Motor neuron (in vitro differentiated cells): ENCODE results near the gene LGALS8. TPM values are rescaled to one million over a fixed set of nuclear protein-coding genes. Genes with fewer than 3 reads are reported as not detected.

ENCODE experiments used
- ATAC-seq, 8 experiments: fragments of 200-7000 bp; cut with Tn5 transposase; replicated peaks in 6 of 8; 2 replicates each; pipeline ENCODE4 v1.8.0; 2021; ENCODE audit warnings: mild to moderate bottlenecking in 8 of 8, moderate library complexity in 8 of 8
- H3K27ac ChIP-seq, 2 donors: fragments of 250-450 bp; sonication (Bioruptor Pico); 2 replicates each; pipeline ENCODE4 v1.9.0; 2021; ENCODE audit warnings: antibody characterized with exemption in 2 of 2, mild to moderate bottlenecking in 2 of 2, moderate library complexity in 1 of 2
- H3K4me1 ChIP-seq, 2 donors: fragments of 250-450 bp; sonication (Bioruptor Pico); replicated peaks in 1 of 2; 2 replicates each; pipeline ENCODE4 v1.6.1; 2021; ENCODE audit warnings: antibody characterized with exemption in 2 of 2, mild to moderate bottlenecking in 2 of 2, moderate library complexity in 1 of 2
- H3K4me3 ChIP-seq, 5 donors: fragments of 250-450 bp; sonication (Bioruptor Pico); 2 replicates each; pipeline ENCODE4 v1.9.0; 2021; ENCODE audit warnings: antibody characterized with exemption in 5 of 5, mild to moderate bottlenecking in 5 of 5, moderate library complexity in 4 of 5
- WGBS, 10 experiments: fragments of 450-650 bp; shearing (Covaris generic); methylation state at CpG; one replicate each; pipeline ENCODE4 v1.0.0; 2022; 5-methylcytosine and 5-hydroxymethylcytosine counted together
- in situ Hi-C, 9 experiments: fragments of 400-800 bp; cut with MboI; loops; one replicate each; pipeline ENCODE4 v1.15.0; 2021; ENCODE audit warnings: low sequenced_read_pairs in 9 of 9, low pct_unique_long_range_greater_than_20kb in 2 of 9; ENCODE audit not compliant: unreplicated experiment in 9 of 9
- total RNA-seq, 8 experiments: library from RNA; unstranded; fragments of 300-600 nt; gene quantifications; 2 replicates each; pipeline versions ENCODE4 v1.2.3 to v1.2.4, GENCODE V29; 2022

The LGALS8 gene
- total RNA-seq, 8 experiments from 2014 or later, result 12.5 to 86.5 (median 34.1) TPM

DNA sequence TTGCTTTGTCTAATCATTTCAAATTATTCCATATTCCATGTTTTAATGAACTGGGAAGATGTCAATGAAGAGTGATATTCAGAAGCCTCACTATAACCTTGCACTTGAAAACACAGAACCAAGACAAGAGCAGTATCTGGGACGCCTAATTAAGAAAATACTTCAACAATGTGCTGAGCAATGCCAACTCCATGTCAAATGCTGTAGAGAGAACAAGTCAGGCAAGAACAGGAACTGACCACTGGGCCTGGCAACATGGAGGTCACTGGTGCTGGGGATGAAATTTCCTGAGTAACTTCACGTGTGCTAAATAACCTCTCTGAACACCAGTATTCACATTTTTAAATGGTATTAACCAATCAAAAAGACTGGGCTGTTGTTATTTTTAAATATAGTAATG lies 57.7 kb downstream of the LGALS8 start:
- Histone ChIP-seq H3K27ac (no peak overlapping the region), H3K4me1 (no peaks in the 10 kb centered on the region), H3K4me3 (no peak overlapping the region)
- in situ Hi-C loops, result no loop called here
- 56 to 100% (median 93%) methylated on average over 1 to 2 of the region's 2 CpGs; no CpG with 5 or more reads in 1 of the 10 experiments for WGBS, 10 experiments
- ATAC-seq, result no peak

DNA sequence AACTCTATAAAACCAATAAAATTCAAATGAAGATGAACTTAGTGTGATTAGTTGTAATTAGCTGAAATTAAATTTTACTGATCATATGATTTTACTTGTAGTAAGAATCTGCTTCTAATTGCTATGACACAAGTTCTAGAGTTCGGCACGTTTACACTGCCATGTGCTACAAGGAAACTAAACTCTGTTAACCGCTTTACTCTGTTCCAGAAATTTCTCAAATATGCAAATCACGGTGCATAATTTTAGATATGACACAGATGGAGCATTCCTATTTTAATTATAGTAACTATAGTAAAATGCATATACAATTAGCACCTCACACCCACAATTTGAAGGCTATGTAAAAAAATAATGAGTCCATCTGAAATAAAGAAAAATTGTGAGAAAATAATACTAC lies 65.7 kb downstream of the LGALS8 start:
- Histone ChIP-seq H3K27ac (no peak overlapping the region), H3K4me3 (no peak overlapping the region), H3K4me1 (no peaks in the 10 kb centered on the region)
- 69 to 100% (median 92%) methylated on average over 2 to 4 of the region's 4 CpGs for WGBS, 10 experiments
- in situ Hi-C loops, result no loop called here
- no peak for ATAC-seq

DNA sequence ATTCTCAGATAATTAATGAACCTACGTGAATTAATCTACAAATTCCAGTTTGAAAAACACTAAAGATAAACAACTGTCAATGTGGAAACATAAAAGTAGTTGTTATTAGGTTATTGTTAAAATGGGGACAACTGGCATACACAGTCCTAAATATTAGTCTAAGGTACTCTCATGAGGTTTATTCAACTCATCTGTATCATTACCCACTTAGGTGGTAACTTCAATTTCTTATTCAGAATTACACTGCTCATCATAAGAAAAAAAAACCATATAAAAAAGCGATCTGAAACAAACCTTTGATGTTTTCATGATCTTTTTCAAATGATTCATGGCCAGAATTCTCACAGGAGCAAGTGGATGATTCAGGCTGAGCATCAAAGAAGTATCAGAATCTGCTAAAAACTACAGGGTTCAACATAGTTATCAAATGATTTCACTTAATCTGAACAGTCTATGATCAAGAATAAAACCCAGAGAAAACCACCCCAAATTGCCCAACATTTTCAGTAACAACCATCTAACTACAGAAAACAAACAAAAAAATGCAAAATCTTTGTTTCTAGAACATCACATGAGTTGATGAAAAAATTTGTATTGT lies 66.9 kb downstream of the LGALS8 start:
- no peak for ATAC-seq
- H3K4me1 ChIP-seq, result no peaks in the 10 kb centered on the region
- no peak overlapping the region for H3K27ac ChIP-seq
- 88 to 100% (median 93%) methylated on average over 1 to 2 of the region's 2 CpGs; no CpG with 5 or more reads in 2 of the 10 experiments for WGBS, 10 experiments
- no peak overlapping the region for H3K4me3 ChIP-seq
- in situ Hi-C loops, result no loop called here

DNA sequence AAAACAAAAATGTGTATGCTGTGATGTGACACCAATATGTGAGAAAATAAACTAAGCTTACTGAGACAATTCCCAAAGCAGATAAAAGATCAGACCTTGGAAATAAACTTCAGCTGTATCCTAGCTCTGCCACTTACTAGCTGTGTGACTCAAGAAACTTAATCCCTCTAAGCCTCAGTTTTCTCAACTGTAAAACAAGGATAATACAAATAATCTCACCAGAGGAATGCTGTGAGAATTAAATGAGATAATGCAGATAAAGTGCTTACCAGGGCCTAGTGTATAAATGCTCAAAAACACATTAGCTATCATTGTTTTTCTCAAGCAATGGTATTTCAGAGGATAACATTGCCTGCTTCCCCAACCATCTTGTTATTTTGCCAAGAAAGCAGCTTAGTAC lies 78.4 kb downstream of the LGALS8 start:
- ATAC-seq, result no peak
- in situ Hi-C loops, result loop anchor here in 2 of 9 experiments (25.0 kb wide), 1 partner anchor 960 kb away; no protein-coding TSS in a partner anchor
- H3K4me1 ChIP-seq, result peaks cover 3 to 8% of the 10 kb centered on the region in 2 donors
- no peak overlapping the region for H3K27ac ChIP-seq
- H3K4me3 ChIP-seq, result no peak overlapping the region

Other genes with a start within 250 kb of the LGALS8 start
- gene ERO1B, start 242.0 kb upstream of the LGALS8 start, total RNA-seq, result 1 to 10 TPM; 1.2 to 7.0 (median 5.2) TPM
- gene EDARADD, start 129.7 kb upstream of the LGALS8 start, total RNA-seq, result 1 to 10 TPM in 5 of 8 experiments, under 1 TPM in 1, not detected in 2; 0.52 to 3.8 (median 1.9) TPM
- gene HEATR1, start 80.5 kb downstream of the LGALS8 start, total RNA-seq, result 10 to 100 TPM; 17.4 to 51.4 (median 31.4) TPM
- gene ACTN2, start 162.5 kb downstream of the LGALS8 start, total RNA-seq, result 1 to 10 TPM in 5 of 8 experiments, under 1 TPM in 2, not detected in 1; 0.35 to 5.0 (median 2.4) TPM